OCI-LY7 (cell line): ENCODE data around the gene ASB10. TPM values are rescaled to one million over a fixed set of nuclear protein-coding genes. Genes with fewer than 3 reads are reported as not detected.

Experiments
- BruUV-seq: library from RNA; stranded (reverse); fragments of 400-500 nt; replicated peaks from 2 replicates; lab custom pipeline; 2021; lab: Mats Ljungman, UMichigan
- CTCF ChIA-PET: fragments of 300-600 bp; sonication (Branson Sonifier 250); formaldehyde crosslinking; loops from one replicate; lab custom pipeline; 2022; ENCODE audit warnings: antibody characterized with exemption; ENCODE audit not compliant: unreplicated experiment; lab: Charles Lee
- POLR2A ChIA-PET: fragments of 300-600 bp; sonication (Branson Sonifier 250); formaldehyde crosslinking; loops from one replicate; lab custom pipeline; 2022; ENCODE audit warnings: antibody characterized with exemption; lab: Charles Lee
- DNase-seq: peaks from one replicate; pipeline ENCODE4 v3.0.0-alpha.2; 2015; ENCODE audit warnings: low spot score
- H2AFZ ChIP-seq: fragments of 200-600 bp; sonication (generic), shearing (Covaris generic); 2 replicates; pipeline ENCODE4 v1.6.1; 2014; ENCODE audit warnings: mild to moderate bottlenecking, antibody characterized with exemption, low read length, moderate library complexity
- H3K27ac ChIP-seq: fragments of 200-600 bp; sonication (generic); 2 replicates; pipeline ENCODE4 v1.5.1; 2014; ENCODE audit warnings: mixed run types, low read depth, mild to moderate bottlenecking, moderate library complexity, low read length, inconsistent platforms; ENCODE audit not compliant: poor library complexity, severe bottlenecking
- H3K36me3 ChIP-seq: fragments of 200-600 bp; sonication (generic); 2 replicates; pipeline ENCODE4 v1.6.1; 2014; ENCODE audit warnings: mild to moderate bottlenecking, antibody characterized with exemption, low read length, moderate library complexity, mixed read lengths; ENCODE audit not compliant: insufficient read depth
- H3K4me1 ChIP-seq: fragments of 200-600 bp; sonication (generic); 2 replicates; pipeline ENCODE4 v1.5.1; 2014; ENCODE audit warnings: mild to moderate bottlenecking, low read length; ENCODE audit not compliant: insufficient read depth, poor library complexity, severe bottlenecking
- H3K4me2 ChIP-seq: fragments of 200-600 bp; sonication (generic); 2 replicates; pipeline ENCODE4 v1.6.1; 2014; ENCODE audit warnings: mild to moderate bottlenecking, low read length
- H3K4me3 ChIP-seq: fragments of 200-600 bp; sonication (generic); 2 replicates; pipeline ENCODE4 v1.5.1; 2014; ENCODE audit warnings: mild to moderate bottlenecking, low read depth, low read length; ENCODE audit not compliant: poor library complexity, severe bottlenecking
- H3K79me2 ChIP-seq: fragments of 200-600 bp; sonication (generic); 2 replicates; pipeline ENCODE4 v1.6.1; 2016; ENCODE audit warnings: low read depth, mild to moderate bottlenecking, low read length, moderate library complexity, mixed read lengths; ENCODE audit not compliant: insufficient read depth
- H3K9me2 ChIP-seq: fragments of 200-600 bp; sonication (generic); 2 replicates; pipeline ENCODE4 v1.6.1; 2016; ENCODE audit warnings: mild to moderate bottlenecking, low read length, mixed read lengths; ENCODE audit not compliant: insufficient read depth
- H3K9me3 ChIP-seq: fragments of 200-600 bp; sonication (generic); 2 replicates; pipeline ENCODE4 v1.6.1; 2014; ENCODE audit warnings: mild to moderate bottlenecking, mixed run types, low read length, mixed read lengths
- H4K20me1 ChIP-seq: fragments of 200-600 bp; sonication (generic); 2 replicates; pipeline ENCODE4 v1.6.1; 2014; ENCODE audit warnings: mild to moderate bottlenecking, antibody characterized with exemption, low read length, moderate library complexity, mixed read lengths; ENCODE audit not compliant: insufficient read depth
- CTCF ChIP-seq: fragments of 200-600 bp; sonication (generic); conservative IDR thresholded peaks from 2 replicates; pipeline ENCODE4 v1.5.1; 2014; ENCODE audit warnings: mild to moderate bottlenecking, antibody characterized with exemption, low read length, moderate library complexity, mixed read lengths
- EZH2phosphoT487 ChIP-seq: fragments of 200-600 bp; sonication (generic); IDR thresholded peaks from 2 replicates; pipeline ENCODE4 v1.6.1; 2018; ENCODE audit warnings: low read depth, borderline replicate concordance, mild to moderate bottlenecking, mixed run types, antibody characterized with exemption, low read length, moderate library complexity, mixed read lengths
- intact Hi-C: fragments of 100-400 bp; cut with micrococcal nuclease; formaldehyde crosslinking; loops from one replicate; pipeline ENCODE4 v1.10.0; 2022; ENCODE audit not compliant: unreplicated experiment
- total RNA-seq, 2 experiments: library from RNA; depleted of rRNA in 1 of 2; stranded (reverse); fragments of >200 nt in 1 of 2; shearing (Covaris generic) in 1 of 2; gene quantifications; 2 replicates each; pipeline ENCODE4 v1.2.3, GENCODE V29; 2014 to 2022

Gene ASB10
- total RNA-seq, 2 experiments from 2014 or later = not detected

GRCh38 chr7:151141855-151142685 is 45.0 kb downstream of the ASB10 start:
- TF ChIP-seq EZH2phosphoT487 (no peak), CTCF (no peak)
- BruUV-seq = no TSS peak
- H3K4me3 ChIP-seq = no peak overlapping the region
- ChIA-PET CTCF (no interaction called here), POLR2A (no interaction called here)
- DNase-seq = no peak
- H3K79me2 ChIP-seq = no peaks in the 10 kb centered on the region
- no peaks in the 10 kb centered on the region for H3K9me3 ChIP-seq
- H3K4me1 ChIP-seq = no peaks in the 10 kb centered on the region
- H3K36me3 ChIP-seq = no peaks in the 10 kb centered on the region
- no peak overlapping the region for H3K4me2 ChIP-seq
- no peak overlapping the region for H2AFZ ChIP-seq
- no peak overlapping the region for H3K27ac ChIP-seq
- intact Hi-C loops = no loop called here
- no peaks in the 10 kb centered on the region for H3K9me2 ChIP-seq
- no peaks in the 10 kb centered on the region for H4K20me1 ChIP-seq

GRCh38 chr7:151141311-151141854 is 45.7 kb downstream of the ASB10 start:
- Histone ChIP-seq H3K9me2 (no peaks in the 10 kb centered on the region), H3K79me2 (no peaks in the 10 kb centered on the region), H3K4me3 (no peak overlapping the region), H3K27ac (no peak overlapping the region), H2AFZ (no peak overlapping the region), H4K20me1 (no peaks in the 10 kb centered on the region), H3K4me2 (no peak overlapping the region), H3K4me1 (no peaks in the 10 kb centered on the region), H3K9me3 (no peaks in the 10 kb centered on the region), H3K36me3 (no peaks in the 10 kb centered on the region)
- ChIA-PET CTCF (no interaction called here), POLR2A (no interaction called here)
- no peak for DNase-seq
- no peak for TF ChIP-seq CTCF
- TF ChIP-seq EZH2phosphoT487 = no peak
- BruUV-seq = no TSS peak
- intact Hi-C loops = no loop called here

GRCh38 chr7:151140826-151141225 is 46.2 kb downstream of the ASB10 start:
- TF ChIP-seq CTCF (no peak), EZH2phosphoT487 (no peak)
- intact Hi-C loops = no loop called here
- Histone ChIP-seq H3K9me2 (no peaks in the 10 kb centered on the region), H3K4me1 (no peaks in the 10 kb centered on the region), H3K36me3 (no peaks in the 10 kb centered on the region), H3K27ac (no peak overlapping the region), H2AFZ (no peak overlapping the region), H3K4me2 (no peak overlapping the region), H4K20me1 (no peaks in the 10 kb centered on the region), H3K4me3 (no peak overlapping the region), H3K79me2 (no peaks in the 10 kb centered on the region), H3K9me3 (no peaks in the 10 kb centered on the region)
- BruUV-seq = no TSS peak
- DNase-seq = no peak
- ChIA-PET POLR2A (no interaction called here), CTCF (no interaction called here)
